HepG2 (cell line): ENCODE measurements around the gene MTHFD1L. TPM values are rescaled to one million over a fixed set of nuclear protein-coding genes. Genes with fewer than 3 reads are reported as not detected.

Source experiments
- ATAC-seq: fragments of 200-7000 bp; cut with Tn5 transposase; 3 replicates; pipeline ENCODE4 v1.9.1; 2020; ENCODE audit warnings: mild to moderate bottlenecking, moderate library complexity
- BruUV-seq: library from RNA; stranded (reverse); fragments of 400-500 nt; replicated peaks from 2 replicates; lab custom pipeline; 2021; lab: Mats Ljungman, UMichigan
- CTCF ChIA-PET: fragments of 300-600 bp; formaldehyde crosslinking; extraction: SDS; loops from one replicate; lab custom pipeline; 2021; ENCODE audit warnings: low total read pairs, inconsistent platforms, low intra/inter-chr PET ratio; lab: Yijun Ruan, JAX
- POLR2A ChIA-PET: fragments of 350-600 bp; sonication (Branson Sonifier 250); formaldehyde crosslinking; loops from one replicate; lab custom pipeline; 2020; ENCODE audit warnings: antibody characterized with exemption, inconsistent platforms; lab: Yijun Ruan, JAX
- DNase-seq: peaks from one replicate; pipeline ENCODE4 v3.0.0-alpha.2; 2015; ENCODE audit warnings: low spot score
- FAIRE-seq: peaks from 3 replicates; lab custom pipeline; 2011; peaks lifted over from hg19 to GRCh38; lab: Jason Lieb, UNC
- H2AFZ ChIP-seq: one replicate; pipeline ENCODE4 v1.6.1; 2011; ENCODE audit warnings: low read length, inconsistent platforms
- H3K27ac ChIP-seq: fragments of 300-600 bp; 3 replicates; pipeline ENCODE4 v1.8.0; 2011; ENCODE audit warnings: mixed run types, mild to moderate bottlenecking, mixed read lengths, low read length, inconsistent platforms; ENCODE audit not compliant: insufficient read depth; ENCODE audit errors: extremely low read length
- H3K27me3 ChIP-seq, 2 experiments: fragments of 200-600 bp in 1 of 2; 2 replicates in 1 of 2; 3 replicates in 1 of 2; pipeline versions ENCODE4 v1.6.0 to v1.8.0; 2011; ENCODE audit warnings: low read length in 2 of 2, mild to moderate bottlenecking in 2 of 2, moderate library complexity in 2 of 2, inconsistent platforms in 1 of 2; ENCODE audit not compliant: insufficient read depth in 2 of 2, control insufficient read depth in 1 of 2
- H3K36me3 ChIP-seq, 2 experiments: fragments of 200-600 bp in 1 of 2; replicated peaks in 1 of 2; 2 replicates in 1 of 2; 3 replicates in 1 of 2; pipeline versions ENCODE4 v1.5.1 to v1.8.0; 2011; ENCODE audit warnings: low read length in 2 of 2, inconsistent platforms in 1 of 2; ENCODE audit not compliant: insufficient read depth in 2 of 2, control insufficient read depth in 1 of 2
- H3K4me1 ChIP-seq: 2 replicates; pipeline ENCODE4 v1.5.1; 2012; ENCODE audit warnings: low read length, inconsistent platforms; ENCODE audit not compliant: insufficient read depth
- H3K4me2 ChIP-seq: 2 replicates; pipeline ENCODE4 v1.6.0; 2011; ENCODE audit warnings: low read depth, low read length, inconsistent platforms
- H3K4me3 ChIP-seq, 3 experiments: fragments of 200-600 bp in 1 of 3; sonication (generic), shearing (Covaris generic) in 1 of 3; replicated peaks in 1 of 3; 2 replicates each; pipeline ENCODE4 v1.5.1; 2011 to 2016; ENCODE audit warnings: low read length in 3 of 3, inconsistent platforms in 2 of 3, low read depth in 2 of 3, mild to moderate bottlenecking in 2 of 3, control low read depth in 1 of 3, mixed read lengths in 1 of 3; ENCODE audit not compliant: insufficient read depth in 1 of 3
- H3K79me2 ChIP-seq: one replicate; pipeline ENCODE4 v1.6.1; 2011; ENCODE audit warnings: low read length, inconsistent platforms; ENCODE audit not compliant: insufficient read depth
- H3K9ac ChIP-seq: 2 replicates; pipeline ENCODE4 v1.6.0; 2011; ENCODE audit warnings: mild to moderate bottlenecking, low read depth, low read length, inconsistent platforms; ENCODE audit not compliant: insufficient read depth
- H3K9me3 ChIP-seq: 2 replicates; pipeline ENCODE4 v1.5.1; 2012; ENCODE audit warnings: mild to moderate bottlenecking, low read length
- H4K20me1 ChIP-seq: 2 replicates; pipeline ENCODE4 v1.6.0; 2011; ENCODE audit warnings: inconsistent platforms, mild to moderate bottlenecking, low read length, moderate library complexity; ENCODE audit not compliant: insufficient read depth
- HNRNPL ChIP-seq: fragments of 200-400 bp; formaldehyde crosslinking; IDR thresholded peaks from 2 replicates; pipeline ENCODE4 v1.6.1; 2017; ENCODE audit warnings: mild to moderate bottlenecking, low read depth, low read length
- KDM5A ChIP-seq: fragments of 200-600 bp; sonication (generic); IDR thresholded peaks from 2 replicates; pipeline ENCODE4 v1.7.0; 2018; ENCODE audit warnings: antibody characterized with exemption, mild to moderate bottlenecking, low read length, borderline replicate concordance
- NFE2L2 ChIP-seq: fragments of 150-350 bp; IDR thresholded peaks from 2 replicates; pipeline ENCODE4 v1.6.1; 2014; ENCODE audit warnings: low read length
- NRL ChIP-seq: sonication (generic); formaldehyde crosslinking; IDR thresholded peaks from 2 replicates; pipeline ENCODE4 v1.5.0; 2020; ENCODE audit warnings: missing genetic modification reagents, mild to moderate bottlenecking, moderate library complexity, borderline replicate concordance
- PAX8 ChIP-seq: sonication (generic); formaldehyde crosslinking; IDR thresholded peaks from 2 replicates; pipeline ENCODE4 v1.8.0; 2022; ENCODE audit warnings: mild to moderate bottlenecking, missing genetic modification reagents, borderline replicate concordance
- SIN3B ChIP-seq: fragments of 150-350 bp; IDR thresholded peaks from 2 replicates; pipeline ENCODE4 v1.6.1; 2014; ENCODE audit warnings: low read length
- TGIF2 ChIP-seq: IDR thresholded peaks from 2 replicates; pipeline ENCODE4 v1.6.1; 2016; ENCODE audit warnings: control low read depth, missing compliant biosample characterization
- ZMYM3 ChIP-seq: sonication (generic); formaldehyde crosslinking; IDR thresholded peaks from 2 replicates; pipeline ENCODE4 v1.5.1; 2020; ENCODE audit warnings: mild to moderate bottlenecking, missing genetic modification reagents
- ZNF333 ChIP-seq: sonication (generic); formaldehyde crosslinking; IDR thresholded peaks from 2 replicates; pipeline ENCODE4 v1.4.0; 2020; ENCODE audit warnings: mild to moderate bottlenecking, missing genetic modification reagents, borderline replicate concordance
- WGBS: methylation state at CpG from one replicate; pipeline ENCODE4 v1.1.6; 2017; ENCODE audit warnings: low lambda C conversion rate; 5-methylcytosine and 5-hydroxymethylcytosine counted together
- in situ Hi-C: cut with HindIII; loops from 2 replicates; pipeline ENCODE4 v1.10.0; 2017; ENCODE audit warnings: low pct_unique_long_range_greater_than_20kb; ENCODE audit not compliant: extremely low pct_ligation_motif_present
- intact Hi-C: fragments of 100-400 bp; cut with micrococcal nuclease; formaldehyde crosslinking; loops from one replicate; pipeline ENCODE4 v1.10.0; 2022; ENCODE audit not compliant: unreplicated experiment
- polyA plus RNA-seq, 8 experiments: library from polyadenylated mRNA; depleted of rRNA in 3 of 8; stranded (reverse) in 7 of 8; unstranded in 1 of 8; fragments of >200 nt; fragmentation: Illumina TruSeq in 4 of 8; extraction: Trizol in 4 of 8; gene quantifications; 2 replicates each; pipeline versions ENCODE4 v1.2.1 to v1.2.3, GENCODE V29; 2011 to 2016; ENCODE audit warnings: low read depth in 4 of 8, missing spikeins in 1 of 8, mixed read lengths in 1 of 8; ENCODE audit not compliant: insufficient read depth in 1 of 8
- total RNA-seq, 5 experiments: library from RNA; depleted of rRNA; stranded (reverse); fragments of >200 nt; fragmentation: Illumina TruSeq; extraction: Trizol; gene quantifications; 2 replicates each; pipeline ENCODE4 v1.2.3, GENCODE V29; 2016; ENCODE audit warnings: low read depth in 1 of 5
- TF ChIP-seq, protein P1 (sequence below): sonication (generic); formaldehyde crosslinking; IDR thresholded peaks from 2 replicates; pipeline ENCODE4 v1.8.1; 2023; ENCODE audit warnings: mild to moderate bottlenecking, moderate library complexity, missing genetic modification reagents

Gene MTHFD1L
- total and polyA plus RNA-seq, 2 of the 13 experiments (the other 11 are each of a cell fraction or from before 2014, with no cell fraction given), result 24.0 to 39.6 TPM

- H3K9ac ChIP-seq, result no peak overlapping the region
- H2AFZ ChIP-seq, result no peak overlapping the region
- no peak overlapping the region for H3K27ac ChIP-seq
- WGBS, result 96% methylated on average over 3 of the region's 3 CpGs
- in situ Hi-C loops, result no loop called here
- intact Hi-C loops, result no loop called here
- no peaks in the 10 kb centered on the region; the same call in 1 of the 2 replicates for H4K20me1 ChIP-seq
- H3K4me1 ChIP-seq, result peaks cover 17% of the 10 kb centered on the region
- FAIRE-seq (no peak), ATAC-seq (no peak), DNase-seq (no peak)
- no peaks in the 10 kb centered on the region for H3K79me2 ChIP-seq
- H3K4me2 ChIP-seq, result no peak overlapping the region
- H3K27me3 ChIP-seq, result no peaks in the 10 kb centered on the region
- no peak overlapping the region for H3K4me3 ChIP-seq
- H3K9me3 ChIP-seq, result no peaks in the 10 kb centered on the region
- peaks cover 3 to 21% of the 10 kb centered on the region in 2 experiments for H3K36me3 ChIP-seq
- ChIA-PET CTCF (no interaction called here), POLR2A (no interaction called here)
- no peak for TF ChIP-seq KDM5A
- TF ChIP-seq ZMYM3 (CRISPR knock-in tag), result no peak
- TF ChIP-seq HNRNPL, result no peak
- TF ChIP-seq PAX8, result no peak
- TF ChIP-seq TGIF2 (CRISPR knock-in tag), result no peak
- no TSS peak for BruUV-seq
Observed at GRCh38 chr6:151007076-151007475, 141.6 kb downstream of the MTHFD1L start.

GRCh38 chr6:151007922-151008321 is 142.4 kb downstream of the MTHFD1L start:
- no peak for DNase-seq
- Histone ChIP-seq H3K27ac (no peak overlapping the region), H3K9ac (no peak overlapping the region), H3K9me3 (no peaks in the 10 kb centered on the region), H2AFZ (no peak overlapping the region), H3K36me3 (peaks cover 1 to 19% of the 10 kb centered on the region in 2 experiments), H3K4me3 (no peak overlapping the region), H4K20me1 (no peaks in the 10 kb centered on the region; the same call in 1 of the 2 replicates), H3K79me2 (no peaks in the 10 kb centered on the region), H3K27me3 (no peaks in the 10 kb centered on the region), H3K4me1 (peaks cover 26% of the 10 kb centered on the region), H3K4me2 (no peak overlapping the region)
- FAIRE-seq, result no peak
- intact Hi-C loops, result no loop called here
- ChIA-PET CTCF (no interaction called here), POLR2A (no interaction called here)
- ATAC-seq, result no peak
- 97% methylated on average over 4 of the region's 4 CpGs for WGBS
- TF ChIP-seq NFE2L2, result no peak
- TF ChIP-seq ZNF333 (CRISPR knock-in tag), result no peak
- no peak for TF ChIP-seq SIN3B
- no peak for TF ChIP-seq NRL (CRISPR knock-in tag)
- TF ChIP-seq, protein P1, sequence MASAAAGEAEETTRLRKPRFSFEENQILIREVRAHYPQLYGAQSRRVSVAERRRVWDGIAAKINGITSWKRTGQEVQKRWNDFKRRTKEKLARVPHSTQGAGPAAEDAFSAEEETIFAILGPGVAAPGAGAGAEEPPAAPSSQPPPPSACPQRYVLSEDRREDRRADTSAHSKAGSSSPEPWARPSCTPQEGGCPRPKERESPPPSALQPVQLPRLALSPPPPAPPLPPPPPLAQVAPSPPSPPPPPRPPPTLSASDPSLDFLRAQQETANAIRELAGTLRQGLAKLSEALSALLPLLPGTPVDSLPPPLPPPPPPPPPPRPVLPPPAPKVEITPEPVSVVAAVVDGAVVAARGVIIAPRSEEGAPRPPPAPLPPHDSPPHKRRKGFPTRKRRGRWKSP, result no peak
- in situ Hi-C loops, result no loop called here
- no TSS peak for BruUV-seq
